Lower lobe of right lung (tissue), 2 donors: Measurements from ENCODE around the gene FAM120B. TPM values are rescaled to one million over a fixed set of nuclear protein-coding genes. Genes with fewer than 3 reads are reported as not detected.

Experiments
- ATAC-seq, 2 donors: fragments of 200-7000 bp; cut with Tn5 transposase; one replicate each; pipeline ENCODE4 v1.9.1; 2020 to 2022; ENCODE audit warnings: mild to moderate bottlenecking in 2 of 2, moderate library complexity in 2 of 2
- DNase-seq: peaks from one replicate; pipeline ENCODE4 v3.0.0-alpha.2; 2020
- H3K27ac ChIP-seq: fragments of 200-600 bp; one replicate; pipeline ENCODE4 v1.8.0; 2022
- H3K27me3 ChIP-seq: fragments of 200-600 bp; one replicate; pipeline ENCODE4 v1.8.0; 2022; ENCODE audit warnings: low read depth
- H3K36me3 ChIP-seq: fragments of 200-600 bp; one replicate; pipeline ENCODE4 v1.8.0; 2022; ENCODE audit warnings: mild to moderate bottlenecking
- H3K4me1 ChIP-seq: fragments of 200-600 bp; one replicate; pipeline ENCODE4 v1.8.0; 2022
- H3K4me3 ChIP-seq: fragments of 200-600 bp; one replicate; pipeline ENCODE4 v1.8.0; 2022; ENCODE audit warnings: mild to moderate bottlenecking
- H3K9me3 ChIP-seq: fragments of 200-600 bp; one replicate; pipeline ENCODE4 v1.8.0; 2022
- intact Hi-C: fragments of 100-400 bp; cut with DNase I; formaldehyde crosslinking; loops from one replicate; pipeline ENCODE4 v1.11.0; 2022
- total RNA-seq: library from RNA; stranded (reverse); fragmentation: NEBNext Ultra II Directional; extraction: Animal tissue kit (Norgen Biotek cat#: 25700); gene quantifications from one replicate; pipeline ENCODE4 v1.2.1, GENCODE V29; 2021
- TF ChIP-seq, protein P1 (sequence below): fragments of 200-600 bp; IDR thresholded peaks from one replicate; pipeline ENCODE4 v1.8.0; 2022; ENCODE audit warnings: antibody characterized with exemption, mild to moderate bottlenecking
- donor health status: DM: no; HTN: yes; CAD: no; lungs with severe emphysema.

The FAM120B gene
- total RNA-seq, 1 donor from 2014 or later, result 29.0 TPM

DNA sequence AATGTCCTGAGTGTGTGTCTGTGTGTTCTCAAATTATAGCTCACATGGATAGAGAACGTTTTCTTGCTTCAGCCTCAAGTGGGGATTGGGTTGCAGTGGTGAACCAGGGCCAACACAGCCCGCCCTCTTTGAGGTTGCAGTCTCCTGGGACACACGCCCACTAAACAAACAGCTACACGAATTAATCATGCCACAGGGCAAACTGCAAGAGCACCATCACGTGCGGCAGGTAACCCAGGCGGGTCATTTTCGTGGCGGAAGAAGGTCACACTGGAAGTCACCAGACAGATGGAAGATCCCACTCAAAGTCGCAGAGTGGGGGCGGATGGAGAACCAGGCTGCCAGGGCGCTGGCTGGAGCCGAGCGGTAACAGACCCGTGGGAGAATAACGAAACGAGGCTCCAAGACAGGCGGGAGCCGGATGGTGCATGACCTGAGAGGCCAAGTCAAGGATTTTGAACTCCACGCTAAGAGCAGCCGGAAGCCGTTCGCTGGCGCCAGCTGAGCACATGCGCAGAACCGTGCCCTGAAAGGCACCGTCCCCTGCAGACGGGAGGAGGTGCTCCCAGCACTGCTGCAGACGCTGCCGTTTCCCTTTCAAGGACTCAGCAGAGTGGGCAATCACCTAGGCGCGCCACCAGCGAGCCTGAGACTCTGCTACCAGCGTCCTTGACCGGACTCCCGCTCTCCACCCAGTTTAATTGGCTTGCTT, 26.4 kb upstream of the FAM120B start:
- peak overlapping the region; percentile 72 for H3K27ac ChIP-seq
- peak; percentile 89 to 91 for ATAC-seq
- H3K36me3 ChIP-seq, result peaks cover 24% of the 10 kb centered on the region
- DNase-seq, result peak; percentile 87
- intact Hi-C loops, result no loop called here
- TF ChIP-seq, protein P1, sequence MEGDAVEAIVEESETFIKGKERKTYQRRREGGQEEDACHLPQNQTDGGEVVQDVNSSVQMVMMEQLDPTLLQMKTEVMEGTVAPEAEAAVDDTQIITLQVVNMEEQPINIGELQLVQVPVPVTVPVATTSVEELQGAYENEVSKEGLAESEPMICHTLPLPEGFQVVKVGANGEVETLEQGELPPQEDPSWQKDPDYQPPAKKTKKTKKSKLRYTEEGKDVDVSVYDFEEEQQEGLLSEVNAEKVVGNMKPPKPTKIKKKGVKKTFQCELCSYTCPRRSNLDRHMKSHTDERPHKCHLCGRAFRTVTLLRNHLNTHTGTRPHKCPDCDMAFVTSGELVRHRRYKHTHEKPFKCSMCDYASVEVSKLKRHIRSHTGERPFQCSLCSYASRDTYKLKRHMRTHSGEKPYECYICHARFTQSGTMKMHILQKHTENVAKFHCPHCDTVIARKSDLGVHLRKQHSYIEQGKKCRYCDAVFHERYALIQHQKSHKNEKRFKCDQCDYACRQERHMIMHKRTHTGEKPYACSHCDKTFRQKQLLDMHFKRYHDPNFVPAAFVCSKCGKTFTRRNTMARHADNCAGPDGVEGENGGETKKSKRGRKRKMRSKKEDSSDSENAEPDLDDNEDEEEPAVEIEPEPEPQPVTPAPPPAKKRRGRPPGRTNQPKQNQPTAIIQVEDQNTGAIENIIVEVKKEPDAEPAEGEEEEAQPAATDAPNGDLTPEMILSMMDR, result no peak
- H3K4me3 ChIP-seq, result peak overlapping the region; percentile 53
- H3K9me3 ChIP-seq, result no peaks in the 10 kb centered on the region
- H3K4me1 ChIP-seq, result peaks cover 44% of the 10 kb centered on the region
- peaks cover 9% of the 10 kb centered on the region for H3K27me3 ChIP-seq

DNA sequence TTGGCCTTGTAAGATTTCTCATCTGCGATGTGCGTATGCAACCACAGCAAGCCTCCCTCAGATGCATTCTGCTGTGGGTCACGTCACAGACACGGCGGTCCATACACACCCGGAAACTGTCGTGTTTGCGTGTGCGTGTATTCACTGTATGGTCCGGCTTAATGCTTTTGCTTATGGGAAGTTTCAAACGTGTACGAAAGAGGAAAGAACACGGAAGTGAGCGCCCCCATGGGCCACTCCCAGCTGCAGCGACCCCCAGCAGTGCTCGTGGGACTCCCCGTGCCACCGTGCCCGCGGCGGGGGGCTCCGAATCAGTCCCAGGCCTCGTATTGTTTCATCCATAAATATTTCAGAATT, 25.9 kb upstream of the FAM120B start:
- peak; percentile 22 to 49 for ATAC-seq
- peak overlapping the region; percentile 72 for H3K27ac ChIP-seq
- DNase-seq, result no peak
- intact Hi-C loops, result no loop called here
- peaks cover 29% of the 10 kb centered on the region for H3K36me3 ChIP-seq
- peak overlapping the region; percentile 53 for H3K4me3 ChIP-seq
- TF ChIP-seq, protein P1, result no peak
- peaks cover 44% of the 10 kb centered on the region for H3K4me1 ChIP-seq
- H3K27me3 ChIP-seq, result peaks cover 13% of the 10 kb centered on the region
- H3K9me3 ChIP-seq, result no peaks in the 10 kb centered on the region

DNA sequence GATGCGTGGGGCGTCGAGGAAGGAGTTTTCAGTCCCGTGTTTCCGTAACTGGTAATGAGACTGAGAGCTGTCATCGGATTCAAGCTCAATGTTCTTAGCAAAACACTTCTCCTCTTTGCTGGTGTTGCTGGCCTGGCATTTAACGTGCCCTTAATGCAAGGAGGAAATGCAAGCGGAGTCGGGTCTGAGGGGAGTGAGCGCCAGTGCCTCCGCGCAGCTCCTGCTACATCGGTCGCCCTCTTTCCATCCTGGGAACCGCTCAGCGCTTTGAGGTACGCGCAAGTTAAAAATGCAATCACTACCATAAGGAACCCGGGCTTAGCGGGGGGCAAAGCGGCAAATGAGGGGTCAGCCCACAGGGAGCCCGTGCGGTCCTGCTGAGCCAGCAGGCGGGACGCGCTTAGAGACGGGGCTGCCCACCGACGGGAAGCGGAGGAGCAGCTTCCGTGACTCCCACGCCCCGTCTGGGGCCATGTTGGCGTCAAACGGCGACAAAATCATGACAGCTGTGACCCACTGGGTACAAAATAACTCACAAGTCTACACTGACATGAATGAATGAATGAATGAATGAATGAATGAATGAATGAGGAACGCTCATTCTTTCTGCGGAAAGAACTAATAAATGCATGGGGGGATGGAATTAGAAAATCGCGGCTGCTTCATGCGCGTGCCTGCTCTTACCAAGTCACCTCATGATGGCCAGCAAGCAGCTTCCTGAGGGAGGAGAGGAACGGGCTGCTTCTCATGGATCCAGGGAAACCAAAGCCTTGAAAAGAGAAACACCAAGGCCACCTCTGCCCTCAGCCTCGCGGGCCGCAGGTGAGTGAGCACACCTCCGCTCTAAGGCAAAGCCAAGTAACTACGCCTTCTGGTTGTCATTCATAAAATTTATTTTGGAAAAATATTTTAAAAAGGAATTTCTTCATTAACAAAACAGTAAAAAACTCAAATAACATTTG, 24.9 kb upstream of the FAM120B start:
- DNase-seq, result no peak
- TF ChIP-seq, protein P1, result no peak
- peaks cover 31% of the 10 kb centered on the region for H3K36me3 ChIP-seq
- ATAC-seq, result no peak
- no peak overlapping the region for H3K27ac ChIP-seq
- peaks cover 44% of the 10 kb centered on the region for H3K4me1 ChIP-seq
- H3K27me3 ChIP-seq, result peaks cover 14% of the 10 kb centered on the region
- H3K9me3 ChIP-seq, result no peaks in the 10 kb centered on the region
- H3K4me3 ChIP-seq, result no peak overlapping the region
- intact Hi-C loops, result no loop called here

DNA sequence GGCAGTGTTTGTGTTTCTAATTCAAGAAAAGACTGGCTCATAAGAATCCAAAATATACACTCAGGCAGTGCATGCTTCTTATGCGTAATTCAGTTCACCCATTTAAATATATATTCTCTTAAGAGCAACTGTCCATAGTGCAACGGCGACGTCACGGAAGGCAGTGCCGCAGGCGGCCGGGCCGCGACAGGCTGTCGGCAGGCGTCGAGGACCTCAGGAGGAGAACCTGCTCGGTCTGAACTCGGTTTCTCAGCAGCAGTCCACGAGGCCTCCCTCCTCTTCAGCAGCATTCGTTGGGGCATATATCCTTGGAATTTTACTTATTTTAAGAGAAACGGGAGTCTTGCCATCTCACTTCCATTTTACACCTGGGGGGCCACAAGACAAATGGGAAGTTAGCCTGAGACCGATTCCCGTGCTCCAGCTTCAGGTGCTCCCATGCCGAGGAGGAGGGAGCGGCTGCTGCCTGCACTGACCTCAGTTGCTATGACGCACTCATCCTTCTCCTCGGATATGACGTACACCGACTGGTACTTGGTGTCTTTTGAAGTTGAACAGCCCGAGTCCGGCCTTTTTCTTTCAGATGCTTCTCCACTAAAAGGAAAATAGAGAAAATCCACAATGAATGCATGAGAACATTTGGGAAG, 23.9 kb upstream of the FAM120B start:
- Histone ChIP-seq H3K9me3 (no peaks in the 10 kb centered on the region), H3K4me3 (no peak overlapping the region), H3K4me1 (peaks cover 48% of the 10 kb centered on the region), H3K27me3 (peaks cover 24% of the 10 kb centered on the region), H3K27ac (no peak overlapping the region), H3K36me3 (peaks cover 31% of the 10 kb centered on the region)
- TF ChIP-seq, protein P1, result no peak
- ATAC-seq, result no peak
- intact Hi-C loops, result no loop called here
- DNase-seq, result no peak
